HG03095 (cell line): ENCODE results near the gene FAM114A2.
"Not testable (repeated sequence)": the region's sequence is repeated elsewhere in the genome, so short reads cannot be mapped to it uniquely, and the experiment has no call there.

Experiments
- ATAC-seq: cut with Tn5 transposase; IDR thresholded peaks from one replicate; pipeline ENCODE4 v1.9.1; 2021; ENCODE audit warnings: moderate library complexity; ENCODE audit not compliant: unreplicated experiment

Gene FAM114A2

DNA sequence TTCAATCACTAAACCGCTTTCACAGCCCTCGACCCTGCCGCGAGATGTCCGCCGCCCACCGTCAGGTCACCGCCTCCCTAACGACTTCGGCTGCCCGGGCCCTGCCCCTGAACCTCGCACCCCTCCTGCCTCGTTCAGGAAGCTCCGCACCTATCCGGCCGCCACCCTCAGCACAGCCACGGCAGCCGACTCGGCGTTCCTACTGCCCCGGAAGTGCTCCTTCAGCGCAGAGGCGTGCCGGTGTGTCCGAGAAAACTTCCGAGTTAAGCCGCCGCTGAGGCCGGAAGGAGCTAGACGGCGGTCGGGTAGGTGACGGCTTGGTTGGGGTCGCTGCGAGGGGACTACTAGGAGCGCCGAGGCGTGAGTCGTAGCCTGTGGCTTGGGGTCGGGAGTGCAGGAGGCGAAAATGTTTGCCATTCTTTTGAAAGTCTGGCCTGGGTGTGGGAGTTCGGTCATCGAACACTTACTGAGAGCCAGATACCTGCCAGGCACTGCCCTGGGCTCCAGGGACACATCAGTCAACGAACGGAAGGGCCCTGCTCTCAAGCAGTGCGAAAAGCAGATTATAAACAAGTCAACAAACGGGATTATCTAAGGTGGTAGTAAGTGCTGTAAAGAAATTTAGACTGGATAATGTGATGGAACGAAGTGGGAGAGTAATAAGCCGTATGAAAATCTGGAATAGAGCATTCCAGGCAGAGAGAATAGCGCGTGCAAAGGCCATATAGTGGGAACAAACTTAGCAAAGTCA lies at the start of gene FAM114A2, which contains the start of gene MFAP3:
TSS of gene FAM114A2 (minus strand) at position 204 of the 751 bp plus-strand sequence. CDS start 3,957 bp downstream, outside the sequence.
TSS of gene MFAP3 (plus strand) at position 261 of the 751 bp plus-strand sequence. CDS start 10,756 bp downstream, outside the sequence.
- ATAC-seq = peak; percentile 98

DNA sequence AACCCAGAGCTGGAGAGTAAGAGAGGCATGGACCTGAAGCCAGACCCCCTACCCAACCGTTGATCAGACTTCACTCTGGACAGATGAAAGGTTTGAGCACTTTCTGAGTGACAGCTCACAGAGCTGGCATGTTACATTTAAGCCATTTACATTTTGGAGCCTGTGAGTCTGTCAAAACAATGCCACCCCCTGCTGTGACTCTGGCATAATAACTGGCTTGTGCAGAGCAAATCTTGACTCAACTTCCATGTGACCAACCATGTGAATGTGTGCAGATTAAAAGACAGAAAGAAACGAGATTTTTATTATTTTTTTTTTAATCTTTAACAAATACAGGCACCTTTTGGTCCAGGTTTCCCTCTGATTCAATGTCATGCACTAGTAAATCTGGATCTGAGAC lies 48.5 kb upstream of the FAM114A2 start:
- ATAC-seq = no peak

DNA sequence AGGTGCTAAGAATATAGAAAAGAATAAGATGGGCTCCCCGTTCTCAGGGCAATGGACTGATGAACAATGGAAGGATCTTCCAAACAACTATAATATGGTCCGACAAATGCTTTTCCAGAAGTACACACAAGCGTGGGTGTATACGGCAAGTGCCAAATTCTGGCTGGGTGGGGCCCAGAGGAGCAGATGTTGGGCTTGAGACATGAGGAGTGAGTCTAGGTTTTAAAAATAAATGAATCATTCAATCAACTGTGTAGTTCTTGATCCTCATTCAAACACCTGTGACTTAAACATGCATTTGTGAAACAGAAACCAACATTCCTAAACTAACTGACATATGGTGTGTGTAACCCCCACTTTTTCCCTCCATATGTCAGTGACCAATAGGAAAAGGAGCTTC lies 47.9 kb upstream of the FAM114A2 start:
- ATAC-seq = no peak

DNA sequence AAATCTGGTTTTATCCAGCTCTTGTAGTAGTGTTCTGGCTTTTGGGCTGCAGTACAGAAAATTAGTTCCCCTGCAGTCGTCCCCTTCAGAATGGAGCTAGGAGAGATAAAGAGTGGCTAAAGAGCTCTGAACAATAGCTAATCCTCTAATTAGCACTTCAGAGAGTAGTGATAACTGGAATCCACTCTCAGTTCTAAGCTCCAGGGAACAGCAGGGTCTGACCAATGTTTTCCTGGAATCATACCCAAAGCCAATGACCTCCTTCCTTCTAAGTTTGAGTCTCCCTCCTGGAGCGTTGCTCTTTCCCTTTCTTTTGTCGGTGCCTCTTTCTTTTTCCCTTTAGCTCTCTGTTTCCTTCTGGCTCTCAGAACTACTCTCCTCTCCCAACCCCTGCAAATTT lies 47.4 kb upstream of the FAM114A2 start:
- no peak for ATAC-seq

DNA sequence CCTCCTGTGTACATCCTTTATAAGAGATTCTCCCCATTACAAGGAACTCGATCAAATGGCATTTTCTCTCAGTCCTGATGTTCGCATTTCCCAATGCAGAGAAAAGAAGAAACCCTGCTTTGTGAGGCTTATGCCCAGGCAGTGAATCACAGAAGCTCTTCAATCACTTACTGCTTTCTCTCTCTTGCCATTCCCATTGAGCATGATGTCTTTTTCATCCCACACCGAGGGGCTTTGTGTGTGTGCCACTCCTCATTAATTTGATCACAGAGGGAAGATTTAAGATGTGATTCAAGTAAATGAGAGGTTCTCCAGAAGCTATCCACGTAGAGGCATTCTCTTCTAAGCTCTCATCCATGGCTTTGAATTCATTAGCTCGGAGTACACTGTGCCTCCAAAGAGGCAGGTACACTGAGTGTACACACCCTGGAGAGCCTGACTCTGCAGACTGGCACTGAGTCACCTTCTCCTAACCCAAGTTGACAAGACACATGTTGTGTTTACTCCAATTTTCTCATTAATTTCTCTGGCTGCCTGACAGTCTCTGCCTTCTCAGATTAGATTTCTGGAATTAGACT lies 45.4 kb upstream of the FAM114A2 start:
- no peak for ATAC-seq

DNA sequence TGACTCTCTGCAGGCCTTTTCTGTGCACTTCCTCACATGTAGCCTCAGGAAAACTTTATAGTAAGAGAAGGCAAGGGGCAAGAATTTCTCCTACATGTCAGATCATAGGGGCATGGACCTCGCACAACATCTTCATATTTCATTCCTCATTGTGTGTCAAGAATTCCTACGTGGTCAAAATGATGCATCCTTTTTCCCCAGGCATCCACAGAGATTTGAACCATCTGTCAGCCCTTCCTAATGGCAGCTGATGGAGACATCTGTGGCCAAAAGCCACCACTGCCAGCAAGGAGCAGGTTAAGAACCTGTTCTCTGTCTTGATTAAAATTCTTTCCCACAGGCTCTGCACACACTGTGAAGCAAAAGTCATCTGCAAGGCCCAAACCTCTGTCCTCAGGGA lies 42.5 kb upstream of the FAM114A2 start:
- no peak for ATAC-seq

DNA sequence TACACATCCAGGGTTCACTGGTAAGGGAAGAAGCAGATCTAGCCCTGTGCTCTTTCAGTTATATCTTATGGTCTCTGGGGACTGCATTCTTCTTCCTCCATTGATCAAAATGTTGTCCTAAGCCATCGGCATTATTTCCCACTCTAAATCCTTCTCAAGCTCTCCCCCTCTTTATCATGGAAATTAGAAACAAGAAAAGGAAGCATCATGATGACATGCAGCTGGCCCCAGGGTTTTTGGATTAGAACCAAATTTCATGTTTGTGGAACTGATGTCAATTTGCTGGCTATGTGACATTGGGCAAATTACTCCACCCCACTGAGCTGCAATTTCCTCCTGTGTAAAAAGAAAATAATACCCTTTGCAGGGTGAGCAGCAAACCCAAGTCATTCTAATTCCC lies 39.6 kb upstream of the FAM114A2 start:
- ATAC-seq = no peak

DNA sequence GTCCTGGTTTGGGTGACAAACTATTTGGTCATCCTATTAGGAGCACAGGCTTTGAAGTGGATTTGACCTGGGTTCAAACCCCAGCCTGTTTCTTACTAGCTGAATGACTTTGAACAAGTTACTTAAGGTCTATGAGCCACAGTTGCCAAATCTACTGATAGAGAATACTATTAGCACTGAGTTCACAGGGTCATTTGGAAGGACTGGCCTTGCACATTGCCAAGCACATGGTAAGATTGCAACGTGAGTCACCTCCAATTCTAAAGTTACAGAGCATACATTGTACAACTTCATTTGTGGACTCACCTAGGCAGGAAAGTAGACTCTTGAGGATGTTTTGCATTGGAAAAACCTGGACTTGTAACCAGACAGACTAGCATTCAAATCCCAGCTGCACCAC lies 39.0 kb upstream of the FAM114A2 start:
- no peak for ATAC-seq

DNA sequence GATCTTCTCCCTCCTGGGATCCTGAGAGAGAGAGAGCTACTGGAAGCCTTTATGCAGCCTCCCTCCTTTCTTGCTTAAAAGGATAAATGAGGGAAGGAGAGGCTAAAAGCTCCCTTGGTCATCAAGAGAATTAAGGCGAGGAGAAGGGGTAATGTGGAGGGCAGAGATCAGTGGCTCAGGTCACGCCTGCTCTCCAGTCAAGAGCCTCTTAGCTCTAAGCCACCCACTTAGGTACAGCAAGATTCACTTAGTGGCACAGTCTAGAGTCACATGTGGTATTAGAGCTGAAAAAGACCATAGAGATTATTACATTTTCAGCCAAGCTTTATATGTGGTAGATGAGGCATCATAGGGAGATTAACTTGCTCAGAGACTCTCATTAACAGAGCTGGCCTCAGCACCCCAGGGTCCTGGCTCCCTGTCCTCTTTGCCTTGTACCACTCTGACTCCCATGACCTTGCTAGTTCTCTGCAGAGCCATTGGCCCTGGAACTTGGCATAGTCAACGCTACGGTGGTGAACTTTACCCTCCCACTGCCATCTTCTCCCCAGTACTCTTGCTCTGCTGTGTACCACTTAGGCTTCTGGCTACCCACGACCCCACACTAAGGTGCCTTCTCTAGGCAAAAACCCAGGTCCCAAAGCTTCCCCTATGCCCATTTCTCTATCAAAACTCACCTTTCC lies 37.7 kb upstream of the FAM114A2 start:
- no peak for ATAC-seq

DNA sequence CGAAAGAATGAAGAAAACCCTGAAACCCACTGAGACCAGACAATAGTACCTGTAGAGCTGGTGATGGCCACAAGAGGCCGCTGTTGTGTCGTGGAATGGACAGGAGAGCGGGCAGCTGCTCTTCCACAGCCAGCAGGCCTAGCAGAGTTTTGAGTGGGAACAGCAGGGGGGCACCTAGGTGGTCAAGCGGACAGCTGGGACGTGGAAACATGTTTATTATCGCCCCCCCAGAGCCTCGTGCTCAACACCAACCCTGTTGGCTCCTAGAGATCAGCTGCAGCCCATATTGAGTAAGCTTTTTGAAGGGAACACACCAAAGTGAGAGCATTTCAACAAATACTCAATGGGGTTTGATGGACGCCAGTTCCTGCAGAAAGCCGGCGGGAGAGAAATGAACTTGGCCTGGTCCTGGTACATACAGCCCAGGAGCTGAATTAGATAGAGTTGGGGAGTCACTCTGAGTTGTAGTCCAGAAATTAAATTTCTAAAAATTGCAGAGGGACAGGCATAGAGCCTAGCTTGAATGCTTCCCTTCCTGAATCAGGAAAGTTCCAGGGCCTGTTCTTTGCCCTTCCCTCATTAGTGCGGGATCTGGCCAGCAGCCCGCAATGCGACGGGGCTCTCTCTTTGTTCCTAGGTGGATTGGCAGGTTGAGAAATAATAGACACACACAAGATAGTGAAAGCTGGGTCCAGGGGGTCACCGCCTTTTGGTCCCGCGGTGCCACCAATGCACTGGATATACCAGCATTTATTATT lies 33.9 kb upstream of the FAM114A2 start:
- ATAC-seq = peak; percentile 96

DNA sequence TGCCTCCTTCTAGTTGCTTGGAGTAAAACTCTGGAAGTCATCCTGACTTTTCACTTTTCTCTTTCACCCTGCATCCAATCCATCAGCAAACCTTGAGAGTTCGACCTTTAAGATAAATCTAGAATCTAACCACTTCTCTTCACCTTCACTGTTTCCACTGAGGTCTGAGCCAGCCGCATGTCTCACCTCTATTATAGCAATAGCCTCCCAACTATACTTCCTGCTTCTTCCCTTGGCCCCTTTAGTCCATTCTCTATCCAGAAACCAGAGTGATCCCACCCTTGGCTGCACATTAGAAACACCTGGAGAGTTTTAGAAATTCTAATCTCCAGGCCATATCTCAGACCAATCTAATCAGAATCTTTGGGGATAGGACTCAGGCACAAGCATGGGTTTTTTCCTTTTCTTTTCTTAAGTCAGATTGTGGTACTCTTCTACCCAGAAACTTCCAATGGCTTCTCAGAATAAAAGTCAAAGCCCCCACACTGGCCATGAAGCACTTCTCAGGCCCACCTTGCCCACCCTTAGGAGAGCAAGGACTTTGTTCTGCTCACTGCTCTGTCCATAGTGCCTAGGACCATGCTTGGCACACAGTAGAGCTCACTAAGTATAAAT lies 33.2 kb upstream of the FAM114A2 start:
- ATAC-seq = no peak

DNA sequence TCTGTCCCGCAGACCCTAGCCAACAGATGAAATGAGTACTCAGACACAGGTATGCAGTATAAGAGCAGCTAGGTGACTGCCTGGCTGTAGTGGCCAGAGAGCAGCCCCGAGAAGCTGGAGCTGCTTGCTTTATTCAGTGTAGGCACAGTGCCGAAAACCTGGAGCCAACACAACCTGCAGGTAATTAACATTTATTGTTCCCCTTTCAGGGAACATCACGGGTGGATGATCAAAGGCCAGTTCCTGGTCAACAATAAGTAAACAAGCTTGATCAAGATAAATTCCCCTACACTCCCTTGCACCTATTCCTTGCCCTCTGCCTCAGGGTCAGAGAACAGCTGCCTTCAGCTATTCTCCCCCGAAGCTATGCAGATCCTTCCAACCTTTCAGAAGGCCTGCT lies 31.1 kb upstream of the FAM114A2 start:
- ATAC-seq = not testable (repeated sequence)

DNA sequence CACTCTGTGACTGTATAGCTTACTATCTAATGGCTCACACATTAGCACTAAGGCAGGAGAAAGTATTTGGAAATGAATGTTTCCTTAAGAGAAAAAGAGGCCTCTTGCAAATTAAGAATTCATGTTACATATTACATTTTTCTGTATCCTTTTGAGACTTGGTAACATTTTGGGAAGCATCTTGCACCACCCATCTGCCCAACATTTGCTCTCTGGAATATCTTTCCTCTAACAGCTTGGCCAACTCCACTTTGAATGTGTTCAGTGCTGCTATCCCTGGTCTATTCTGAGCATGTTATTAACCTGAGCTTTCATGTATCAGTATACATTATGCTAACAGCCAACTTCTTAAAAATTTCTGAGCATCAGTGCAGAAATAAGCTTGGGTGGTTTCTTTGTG lies 27.3 kb upstream of the FAM114A2 start:
- no peak for ATAC-seq

DNA sequence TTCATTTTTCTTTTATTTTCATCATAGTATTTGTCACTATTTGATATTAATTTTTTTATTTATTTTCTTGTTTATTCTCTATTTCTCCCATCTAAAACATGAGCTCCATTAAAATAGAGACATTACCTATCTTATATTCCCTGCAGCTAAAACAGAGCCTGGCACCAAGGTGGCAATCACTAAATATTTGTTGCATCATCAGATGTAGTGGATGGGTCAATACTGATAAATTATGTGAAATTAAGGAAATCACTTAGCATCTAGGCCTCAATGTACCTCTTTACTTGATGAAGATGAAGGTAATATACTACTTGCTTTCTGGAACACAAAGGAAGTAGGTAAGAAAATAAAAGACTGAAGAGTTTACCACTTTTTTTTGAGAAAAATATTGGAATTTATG lies 24.7 kb upstream of the FAM114A2 start:
- ATAC-seq = no peak

DNA sequence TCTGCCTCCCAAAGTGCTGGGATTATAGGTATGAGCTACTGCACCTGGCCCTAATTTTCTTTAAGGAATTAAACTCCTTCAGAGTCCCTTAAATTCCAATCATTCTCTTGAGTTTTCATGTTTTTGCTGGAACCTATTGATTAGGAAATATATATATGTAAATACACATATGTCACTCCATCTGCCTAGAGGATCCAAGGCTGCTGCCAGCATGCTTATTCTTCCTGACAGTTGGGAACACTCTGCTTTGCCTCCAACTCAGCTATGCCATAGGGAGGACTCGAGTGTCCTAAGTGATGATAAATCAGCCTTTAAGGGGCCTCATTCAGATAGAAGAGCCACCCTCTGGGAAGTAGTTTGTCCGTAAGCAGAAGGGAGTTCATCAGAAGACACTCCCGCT lies 21.9 kb upstream of the FAM114A2 start:
- ATAC-seq = no peak

DNA sequence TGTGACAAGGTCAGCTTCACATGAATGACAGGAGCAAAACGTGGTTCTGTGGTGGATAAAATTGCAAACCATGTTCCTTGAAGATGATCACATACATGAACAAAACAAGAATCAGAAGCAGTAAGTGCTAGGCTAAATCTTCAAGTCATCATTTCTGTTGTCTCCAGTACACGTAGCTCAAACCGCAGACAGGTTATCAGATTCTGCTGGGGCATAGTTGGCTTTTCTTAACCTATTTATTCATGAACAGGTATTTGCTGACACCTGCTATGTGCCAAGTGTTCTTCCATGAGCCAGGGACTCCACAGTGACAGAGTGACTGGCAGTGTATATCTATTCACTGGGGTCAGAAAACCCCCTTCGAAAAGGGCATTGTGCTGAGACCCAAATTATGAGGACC lies 20.9 kb upstream of the FAM114A2 start:
- no peak for ATAC-seq

DNA sequence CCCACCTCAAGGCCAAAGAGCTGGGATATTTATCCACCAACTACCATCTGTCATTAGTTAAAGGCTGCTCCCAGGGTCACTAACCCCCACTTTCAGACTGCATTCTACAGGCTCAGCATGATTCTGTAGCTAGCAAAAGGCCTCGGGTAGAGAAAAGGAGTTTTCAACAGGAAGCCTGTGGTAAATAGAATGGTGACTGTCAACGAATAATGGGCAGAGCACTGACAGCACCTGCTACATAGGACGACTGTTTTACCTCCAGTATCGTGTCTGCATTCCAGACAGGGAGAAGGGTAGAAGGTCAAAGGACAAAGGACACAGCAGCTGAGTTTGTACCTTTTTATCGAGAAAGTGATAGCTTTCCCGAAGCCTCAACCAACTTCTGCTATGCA lies 20.3 kb upstream of the FAM114A2 start:
- peak; percentile 72 for ATAC-seq

DNA sequence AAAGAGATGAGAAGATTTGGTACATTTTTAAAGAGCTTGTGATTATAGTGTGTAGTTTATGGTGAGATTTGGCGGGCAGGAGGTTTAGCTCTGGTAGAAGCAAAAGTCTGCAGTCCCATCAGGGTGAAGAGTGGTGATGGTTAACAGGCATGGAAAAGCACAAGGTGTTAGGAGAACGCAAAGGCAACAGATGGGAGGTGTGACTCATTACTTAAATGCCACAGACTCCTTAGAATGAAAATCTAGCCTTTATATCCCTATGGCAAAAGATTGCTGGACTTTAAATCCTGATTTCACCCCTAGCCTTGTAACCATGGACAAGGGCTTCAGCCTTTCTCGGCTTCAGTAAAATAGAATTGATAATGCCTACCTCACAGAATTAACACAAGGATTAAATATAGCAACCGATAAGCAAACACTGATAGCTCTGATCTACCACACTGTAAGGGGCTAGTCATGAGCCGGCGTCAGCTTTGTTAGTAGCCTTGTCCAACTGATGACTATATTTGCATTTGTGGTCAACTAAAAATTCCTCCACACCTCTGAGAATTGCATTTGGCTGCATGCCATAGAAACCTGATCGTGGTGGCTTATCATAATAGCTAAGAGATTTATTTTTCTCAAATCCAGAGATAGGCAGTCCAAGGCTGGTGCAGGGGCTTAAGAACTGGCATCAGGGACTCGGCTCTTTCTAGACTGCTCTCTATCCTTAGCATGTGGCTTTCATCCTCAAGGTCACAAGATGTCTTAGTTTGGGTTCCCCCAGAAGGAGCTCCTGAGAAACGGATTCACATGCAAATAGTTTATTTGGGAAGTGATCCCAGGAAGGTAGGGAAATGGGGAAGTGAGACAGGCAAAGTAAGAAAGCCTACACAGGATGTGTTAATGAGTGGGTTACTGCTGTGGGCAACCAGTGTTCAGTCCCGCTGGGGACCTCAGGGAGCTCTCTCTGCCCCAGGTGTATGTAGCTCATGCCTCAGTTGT lies 19.6 kb upstream of the FAM114A2 start:
- ATAC-seq = peak; percentile 57

DNA sequence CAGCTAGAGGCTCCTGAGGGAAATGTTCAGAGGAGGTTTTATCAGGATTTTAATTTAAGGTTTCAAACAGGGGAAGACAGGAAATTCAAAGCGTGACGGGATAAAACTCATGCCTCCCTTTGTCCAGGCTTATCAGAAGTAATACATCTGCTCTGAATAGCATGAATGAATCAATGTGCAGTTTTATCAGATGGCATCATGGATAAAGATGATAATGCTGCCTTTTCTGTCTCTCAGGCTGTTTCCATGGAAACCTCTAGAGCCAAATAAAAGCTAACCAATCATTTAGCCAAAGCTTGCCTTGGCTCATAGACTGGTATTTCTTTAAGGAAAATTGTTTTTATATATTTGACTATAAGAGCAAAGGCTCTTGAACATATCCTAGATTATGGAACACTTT lies 16.5 kb upstream of the FAM114A2 start:
- ATAC-seq = no peak

DNA sequence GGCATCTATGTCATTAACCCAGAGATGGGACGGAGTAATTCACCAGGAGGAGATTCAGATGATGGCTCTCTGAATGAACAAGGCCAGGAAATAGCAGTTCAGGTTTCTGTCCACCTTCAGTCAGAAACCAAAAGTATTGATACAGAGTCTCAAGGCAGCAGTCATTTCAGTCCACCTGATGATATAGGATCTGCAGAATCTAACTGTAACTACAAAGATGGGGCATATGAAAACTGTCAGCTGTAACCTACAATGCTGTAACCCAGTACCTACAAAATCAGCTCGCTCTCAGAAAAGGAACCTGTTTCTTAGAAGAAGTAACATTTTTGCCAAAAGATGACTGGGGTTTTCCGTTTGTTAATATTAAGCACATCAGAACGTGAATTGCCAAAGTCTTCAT lies 14.8 kb upstream of the FAM114A2 start:
- ATAC-seq = peak; percentile 43
